WTC11 (cell line): ENCODE measurements around the gene RSPH4A.

Experiments used
- ESRRA ChIP-seq: sonication (generic); formaldehyde crosslinking; IDR thresholded peaks from 2 replicates; pipeline ENCODE4 v1.8.1; 2022; ENCODE audit warnings: mild to moderate bottlenecking, missing genetic modification reagents, borderline replicate concordance
- ETV6 ChIP-seq: sonication (generic); formaldehyde crosslinking; IDR thresholded peaks from 2 replicates; pipeline ENCODE4 v1.8.1; 2022; ENCODE audit warnings: mild to moderate bottlenecking, missing genetic modification reagents
- FOXP1 ChIP-seq: sonication (generic); formaldehyde crosslinking; IDR thresholded peaks from 2 replicates; pipeline ENCODE4 v1.8.0; 2022; ENCODE audit warnings: missing genetic modification reagents, mild to moderate bottlenecking, moderate library complexity, borderline replicate concordance
- NFATC4 ChIP-seq: fragments of 250-450 bp; sonication (Bioruptor Pico); IDR thresholded peaks from 2 replicates; pipeline ENCODE4 v1.9.0; 2021; ENCODE audit warnings: mild to moderate bottlenecking
- NR2C2 ChIP-seq: sonication (generic); formaldehyde crosslinking; IDR thresholded peaks from 2 replicates; pipeline ENCODE4 v1.8.0; 2022; ENCODE audit warnings: mild to moderate bottlenecking, missing genetic modification reagents
- TEAD1 ChIP-seq: sonication (generic); formaldehyde crosslinking; IDR thresholded peaks from 2 replicates; pipeline ENCODE4 v1.8.0; 2022; ENCODE audit warnings: mild to moderate bottlenecking, missing genetic modification reagents
- TF ChIP-seq, protein P1 (sequence below): fragments of 200-600 bp; IDR thresholded peaks from 2 replicates; pipeline ENCODE4 v1.8.0; 2022; ENCODE audit warnings: antibody characterized with exemption

DNA sequence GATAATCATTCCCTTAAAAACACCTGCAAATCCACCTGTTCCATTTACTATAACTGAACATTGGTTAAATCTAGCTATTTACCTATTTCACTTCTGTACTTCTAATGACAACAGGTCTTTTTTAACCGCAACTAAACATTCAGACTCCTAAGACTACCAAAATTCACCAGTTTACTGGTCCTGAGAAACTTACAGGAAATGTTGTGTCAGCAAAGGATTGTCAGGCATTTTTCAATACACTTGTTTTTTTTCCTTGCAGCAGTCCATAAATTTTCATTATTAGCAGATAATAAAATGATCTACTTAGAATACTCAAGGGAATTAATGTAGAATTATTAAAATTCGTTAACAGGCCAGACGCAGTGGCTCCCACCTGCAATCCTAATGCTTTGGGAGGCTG lies 47.0 kb downstream of the RSPH4A start:
- TF ChIP-seq NFATC4 (CRISPR knock-in tag) (no peak), ETV6 (no peak), NR2C2 (CRISPR knock-in tag) (no peak), TEAD1 (CRISPR knock-in tag) (no peak), ESRRA (CRISPR knock-in tag) (no peak), FOXP1 (no peak)
- TF ChIP-seq, protein P1, sequence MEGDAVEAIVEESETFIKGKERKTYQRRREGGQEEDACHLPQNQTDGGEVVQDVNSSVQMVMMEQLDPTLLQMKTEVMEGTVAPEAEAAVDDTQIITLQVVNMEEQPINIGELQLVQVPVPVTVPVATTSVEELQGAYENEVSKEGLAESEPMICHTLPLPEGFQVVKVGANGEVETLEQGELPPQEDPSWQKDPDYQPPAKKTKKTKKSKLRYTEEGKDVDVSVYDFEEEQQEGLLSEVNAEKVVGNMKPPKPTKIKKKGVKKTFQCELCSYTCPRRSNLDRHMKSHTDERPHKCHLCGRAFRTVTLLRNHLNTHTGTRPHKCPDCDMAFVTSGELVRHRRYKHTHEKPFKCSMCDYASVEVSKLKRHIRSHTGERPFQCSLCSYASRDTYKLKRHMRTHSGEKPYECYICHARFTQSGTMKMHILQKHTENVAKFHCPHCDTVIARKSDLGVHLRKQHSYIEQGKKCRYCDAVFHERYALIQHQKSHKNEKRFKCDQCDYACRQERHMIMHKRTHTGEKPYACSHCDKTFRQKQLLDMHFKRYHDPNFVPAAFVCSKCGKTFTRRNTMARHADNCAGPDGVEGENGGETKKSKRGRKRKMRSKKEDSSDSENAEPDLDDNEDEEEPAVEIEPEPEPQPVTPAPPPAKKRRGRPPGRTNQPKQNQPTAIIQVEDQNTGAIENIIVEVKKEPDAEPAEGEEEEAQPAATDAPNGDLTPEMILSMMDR: no peak
